GM23248 (cell line): Measurements from ENCODE around the gene ATG7.

Experiments used
- EZH2 ChIP-seq: fragments of 200-600 bp; sonication (generic); IDR thresholded peaks from 2 replicates; pipeline ENCODE4 v1.6.1; 2018; ENCODE audit warnings: antibody characterized with exemption, mild to moderate bottlenecking; ENCODE audit not compliant: insufficient read depth, poor library complexity, severe bottlenecking
- EZH2phosphoT487 ChIP-seq: fragments of 200-600 bp; sonication (generic); IDR thresholded peaks from 2 replicates; pipeline ENCODE4 v1.6.1; 2018; ENCODE audit warnings: antibody characterized with exemption, moderate library complexity, mild to moderate bottlenecking, low read depth; ENCODE audit not compliant: insufficient read depth

- no peak for TF ChIP-seq EZH2phosphoT487
- TF ChIP-seq EZH2 = no peak
Measured at GRCh38 chr3:11578169-11578568, 306.0 kb downstream of the ATG7 start.
